HEK293 (cell line): ENCODE results near the gene NKX1-1.

Experiments
- MEIS1 ChIP-seq: sonication (generic); formaldehyde crosslinking; IDR thresholded peaks from 2 replicates; pipeline ENCODE4 v1.8.1; 2022; ENCODE audit warnings: missing genetic modification reagents, mild to moderate bottlenecking, borderline replicate concordance
- MZF1 ChIP-seq: fragments of 450-650 bp; formaldehyde crosslinking; IDR thresholded peaks from 2 replicates; pipeline ENCODE4 v1.5.1; 2017; ENCODE audit warnings: missing biosample characterization, missing genetic modification characterization, borderline replicate concordance
- TF ChIP-seq, protein P1 (sequence below): fragments of 450-650 bp; formaldehyde crosslinking; IDR thresholded peaks from 2 replicates; pipeline ENCODE4 v1.5.1; 2016; ENCODE audit warnings: missing biosample characterization, missing genetic modification characterization
- TF ChIP-seq, protein P2 (sequence below): fragments of 450-650 bp; formaldehyde crosslinking; IDR thresholded peaks from 2 replicates; pipeline ENCODE4 v1.5.1; 2017; ENCODE audit warnings: missing biosample characterization, missing genetic modification characterization

DNA sequence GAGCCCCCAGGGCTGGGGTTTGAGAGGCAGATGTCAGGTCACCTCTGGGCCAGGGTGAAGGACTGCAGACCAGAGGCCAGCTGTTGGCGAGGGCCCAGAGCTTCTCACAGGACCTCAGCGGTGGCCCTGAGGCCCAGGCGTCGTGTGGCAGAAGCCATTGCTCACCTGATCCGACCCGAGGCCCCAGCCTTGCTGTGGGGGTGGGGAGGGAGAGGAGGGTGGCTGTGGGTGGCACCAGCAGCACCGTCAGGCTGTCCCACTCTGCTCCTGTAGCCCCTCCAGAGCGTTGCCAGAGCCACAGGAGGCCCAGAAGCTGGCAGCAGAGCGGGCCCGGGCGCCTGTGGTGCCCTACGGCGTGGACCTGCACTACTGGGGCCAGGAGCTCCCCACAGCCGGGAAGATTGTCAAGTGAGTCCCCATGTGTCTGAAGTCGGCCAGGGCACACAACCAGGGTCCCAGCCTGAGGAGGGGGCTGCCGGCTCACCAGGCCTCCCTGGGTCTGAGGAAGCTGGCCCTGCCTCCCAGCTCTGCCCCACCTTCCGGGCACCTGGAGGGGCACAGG lies 30.4 kb downstream of the NKX1-1 start:
- TF ChIP-seq, protein P1, sequence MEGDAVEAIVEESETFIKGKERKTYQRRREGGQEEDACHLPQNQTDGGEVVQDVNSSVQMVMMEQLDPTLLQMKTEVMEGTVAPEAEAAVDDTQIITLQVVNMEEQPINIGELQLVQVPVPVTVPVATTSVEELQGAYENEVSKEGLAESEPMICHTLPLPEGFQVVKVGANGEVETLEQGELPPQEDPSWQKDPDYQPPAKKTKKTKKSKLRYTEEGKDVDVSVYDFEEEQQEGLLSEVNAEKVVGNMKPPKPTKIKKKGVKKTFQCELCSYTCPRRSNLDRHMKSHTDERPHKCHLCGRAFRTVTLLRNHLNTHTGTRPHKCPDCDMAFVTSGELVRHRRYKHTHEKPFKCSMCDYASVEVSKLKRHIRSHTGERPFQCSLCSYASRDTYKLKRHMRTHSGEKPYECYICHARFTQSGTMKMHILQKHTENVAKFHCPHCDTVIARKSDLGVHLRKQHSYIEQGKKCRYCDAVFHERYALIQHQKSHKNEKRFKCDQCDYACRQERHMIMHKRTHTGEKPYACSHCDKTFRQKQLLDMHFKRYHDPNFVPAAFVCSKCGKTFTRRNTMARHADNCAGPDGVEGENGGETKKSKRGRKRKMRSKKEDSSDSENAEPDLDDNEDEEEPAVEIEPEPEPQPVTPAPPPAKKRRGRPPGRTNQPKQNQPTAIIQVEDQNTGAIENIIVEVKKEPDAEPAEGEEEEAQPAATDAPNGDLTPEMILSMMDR, result no peak
- TF ChIP-seq, protein P2, sequence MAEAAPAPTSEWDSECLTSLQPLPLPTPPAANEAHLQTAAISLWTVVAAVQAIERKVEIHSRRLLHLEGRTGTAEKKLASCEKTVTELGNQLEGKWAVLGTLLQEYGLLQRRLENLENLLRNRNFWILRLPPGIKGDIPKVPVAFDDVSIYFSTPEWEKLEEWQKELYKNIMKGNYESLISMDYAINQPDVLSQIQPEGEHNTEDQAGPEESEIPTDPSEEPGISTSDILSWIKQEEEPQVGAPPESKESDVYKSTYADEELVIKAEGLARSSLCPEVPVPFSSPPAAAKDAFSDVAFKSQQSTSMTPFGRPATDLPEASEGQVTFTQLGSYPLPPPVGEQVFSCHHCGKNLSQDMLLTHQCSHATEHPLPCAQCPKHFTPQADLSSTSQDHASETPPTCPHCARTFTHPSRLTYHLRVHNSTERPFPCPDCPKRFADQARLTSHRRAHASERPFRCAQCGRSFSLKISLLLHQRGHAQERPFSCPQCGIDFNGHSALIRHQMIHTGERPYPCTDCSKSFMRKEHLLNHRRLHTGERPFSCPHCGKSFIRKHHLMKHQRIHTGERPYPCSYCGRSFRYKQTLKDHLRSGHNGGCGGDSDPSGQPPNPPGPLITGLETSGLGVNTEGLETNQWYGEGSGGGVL (tag by site-specific recombination), result no peak
- TF ChIP-seq MZF1 (tag by site-specific recombination) (no peak), MEIS1 (CRISPR knock-in tag) (no peak)
